ENCODE data around the gene KCND3.

GRCh38 chr1:111733992-111734341, 255.5 kb downstream of the KCND3 start:
- no peak for TF ChIP-seq CTCF (conservative IDR thresholded peaks at IDR 0.05)
- TF ChIP-seq ZFX (IDR thresholded peaks at IDR 0.05): no peak
